ENCODE results near the gene RAD51AP2.
A peak's percentile ranks its signal among the peaks of the same experiment; 100 is the strongest.
"Not testable (repeated sequence)": the region's sequence is repeated elsewhere in the genome, so short reads cannot be mapped to it uniquely, and the experiment has no call there.

RAD51AP2 gene

GRCh38 chr2:17536416-17536815 lies 18.2 kb upstream of the RAD51AP2 start:
- DNase-seq: no peak

DNA sequence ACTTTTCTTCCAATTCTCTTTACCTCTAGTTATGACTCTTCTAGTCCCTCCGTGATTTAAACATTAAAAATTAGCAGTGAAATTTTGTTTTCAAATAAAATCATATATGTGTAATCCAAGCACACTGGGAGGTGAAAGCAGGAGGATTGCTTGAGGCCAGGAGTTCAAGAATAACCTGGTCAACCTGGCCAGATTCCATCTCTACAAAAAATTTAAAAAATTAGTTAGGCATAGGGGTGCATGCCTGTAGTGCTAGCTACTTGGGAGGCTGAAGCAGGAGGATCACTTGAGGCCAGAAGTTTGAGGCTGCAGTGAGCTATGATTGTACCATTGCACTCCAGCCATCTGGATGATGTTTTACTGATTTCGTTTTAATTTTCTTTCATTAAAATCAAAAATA lies 15.3 kb upstream of the RAD51AP2 start:
- no peak for DNase-seq

DNA sequence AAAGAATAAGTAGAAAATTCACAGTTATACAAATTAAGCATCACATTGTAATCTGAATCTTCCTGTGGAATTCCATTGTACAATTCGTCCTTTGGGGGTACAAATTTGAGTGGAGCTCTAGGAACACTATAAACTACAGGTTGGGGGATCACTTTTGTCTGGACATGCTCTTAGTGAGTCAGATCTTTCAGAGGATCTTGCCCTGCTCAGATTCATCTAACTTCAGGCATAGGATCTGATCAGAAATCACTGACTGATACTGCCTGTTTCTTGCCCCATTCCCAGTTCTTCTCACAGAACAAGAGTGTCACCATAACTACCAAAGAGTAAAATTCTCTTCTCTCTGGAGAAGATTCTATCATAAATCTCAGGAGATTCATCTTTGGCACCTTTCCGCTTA lies 11.5 kb upstream of the RAD51AP2 start:
- DNase-seq: no peak

GRCh38 chr2:17522303-17522702 lies 4.1 kb upstream of the RAD51AP2 start:
- no peak for DNase-seq

DNA sequence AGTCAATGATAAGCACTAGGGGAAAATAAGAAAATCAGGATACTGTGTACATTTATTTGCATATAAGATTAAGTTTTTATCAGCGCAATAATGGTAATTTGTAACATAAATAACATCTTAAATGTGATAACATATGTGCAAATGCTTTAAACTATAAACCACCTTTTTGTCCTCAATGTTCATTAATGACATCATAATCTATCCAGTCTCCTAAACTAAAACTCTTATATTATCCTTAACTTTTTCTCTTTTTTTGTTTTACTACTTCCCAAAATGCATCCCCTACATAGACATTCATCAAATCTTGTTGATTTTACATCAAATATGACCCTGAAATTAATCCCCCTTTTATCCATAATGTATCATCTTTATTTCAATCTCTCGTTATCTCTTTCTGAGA lies 3.4 kb upstream of the RAD51AP2 start:
- no peak for DNase-seq

DNA sequence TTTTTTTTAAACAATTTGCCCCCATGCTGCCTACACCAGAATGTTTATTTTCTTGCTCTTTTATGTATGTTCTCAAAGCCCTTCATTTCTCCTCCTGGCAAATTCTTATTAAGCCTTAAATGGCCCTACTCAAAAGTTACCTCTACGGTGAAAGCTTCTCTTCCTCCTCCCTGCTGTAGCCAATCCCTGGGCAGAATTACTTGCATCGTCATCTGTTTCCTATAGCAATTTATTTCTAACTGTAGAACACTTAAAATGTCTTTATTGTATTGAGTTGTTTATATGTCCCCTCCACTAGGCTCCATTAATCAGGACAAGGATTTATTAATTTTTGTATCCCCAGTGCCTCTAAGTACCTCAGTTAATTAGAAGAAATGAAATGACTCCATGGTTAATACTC lies 2.5 kb upstream of the RAD51AP2 start:
- no peak for DNase-seq

DNA sequence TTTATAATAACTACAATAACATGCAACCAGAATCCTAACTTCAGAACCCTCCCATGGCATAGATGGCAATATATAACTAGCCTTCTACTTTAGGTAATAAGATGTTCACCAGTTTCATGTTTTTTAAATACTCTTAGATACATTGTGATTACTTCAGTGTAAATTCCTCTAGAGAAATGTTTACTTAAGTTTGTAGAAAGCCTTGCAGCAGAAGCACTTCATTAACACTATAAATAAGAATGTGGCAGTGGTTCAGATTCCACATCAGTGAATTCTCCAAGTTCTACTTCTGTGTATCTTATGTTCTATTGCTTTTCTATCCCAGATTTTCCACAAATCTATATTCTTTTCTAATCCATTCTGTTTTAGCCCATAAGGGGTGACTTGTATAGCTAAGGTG lies 1.2 kb upstream of the RAD51AP2 start:
- no peak for DNase-seq

DNA sequence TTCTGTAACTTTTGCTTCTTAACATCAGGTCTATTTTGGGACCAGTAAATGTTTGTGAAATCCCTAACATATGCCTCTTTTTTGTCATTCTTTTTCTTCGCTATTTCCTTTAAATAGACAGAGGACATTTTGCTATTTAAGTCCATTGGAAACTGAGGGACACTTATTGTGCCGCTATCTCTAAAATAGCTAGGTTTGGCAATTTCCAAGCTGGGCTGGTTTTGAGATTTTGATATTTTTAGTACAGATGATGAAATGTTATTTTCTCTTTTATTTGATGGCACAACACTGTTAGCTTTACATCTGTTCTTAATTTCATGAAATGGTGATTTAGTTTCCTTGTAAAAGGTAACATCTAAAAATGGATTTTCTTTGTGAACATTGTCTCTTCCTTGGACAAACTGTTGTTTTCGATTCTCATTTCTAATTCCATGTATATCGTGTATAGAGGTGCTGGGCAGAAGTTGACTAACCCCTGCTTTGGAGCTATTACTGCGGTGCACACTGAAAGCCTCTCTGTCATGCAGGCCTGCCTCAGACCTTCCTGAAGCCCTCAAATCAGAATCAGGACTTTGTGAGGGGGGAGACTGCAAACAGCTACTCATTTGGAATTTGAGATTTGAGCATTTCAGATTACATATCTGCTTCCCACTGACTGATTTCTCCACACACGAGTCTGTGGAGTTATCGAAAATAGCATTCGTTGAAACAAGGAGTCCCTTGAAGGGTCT lies 594 bp downstream of the RAD51AP2 start:
- no peak for DNase-seq

GRCh38 chr2:17515652-17516051 lies 2.6 kb downstream of the RAD51AP2 start:
- DNase-seq: no peak

DNA sequence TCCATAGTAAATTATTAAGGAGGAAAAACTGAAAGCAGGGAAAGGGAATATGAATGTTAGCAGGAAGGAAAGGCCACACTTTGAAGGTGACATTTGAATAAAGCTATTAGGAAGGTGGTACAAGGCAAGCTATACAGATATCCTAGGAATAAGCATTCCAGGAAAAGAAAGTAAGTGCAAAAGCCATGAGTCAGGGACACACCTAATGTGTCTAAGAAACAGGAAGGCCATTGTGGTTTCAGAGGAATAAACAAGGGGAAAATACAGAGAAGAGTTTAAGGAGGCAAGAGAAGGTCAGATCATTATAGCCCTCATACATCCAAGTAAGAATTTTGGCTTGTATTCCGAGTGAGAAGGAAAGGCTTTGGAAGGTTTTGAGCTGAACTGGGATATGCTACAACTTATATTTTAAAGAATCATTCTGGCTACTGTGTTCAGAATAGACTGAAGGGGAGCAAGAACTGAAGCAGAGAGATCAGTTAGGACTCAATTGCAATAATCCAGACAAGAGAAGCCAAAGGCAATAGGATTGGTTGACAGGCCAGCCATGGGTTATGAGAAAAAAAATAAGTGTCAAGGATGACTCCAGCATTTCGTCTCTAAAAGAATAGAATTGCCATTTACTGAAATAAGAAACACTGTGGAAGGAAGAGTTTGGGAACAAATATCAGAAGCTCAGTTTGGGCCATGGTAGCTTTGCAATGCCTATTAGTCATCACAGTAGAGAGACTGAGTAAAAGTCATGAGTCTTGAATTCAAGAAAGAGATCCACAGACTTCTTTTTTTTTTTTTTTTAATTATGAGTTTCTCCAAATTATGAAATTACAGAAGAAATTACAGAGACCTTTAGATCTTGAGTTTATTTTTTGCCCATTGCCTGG lies 11.3 kb downstream of the RAD51AP2 start:
- no peak for DNase-seq

DNA sequence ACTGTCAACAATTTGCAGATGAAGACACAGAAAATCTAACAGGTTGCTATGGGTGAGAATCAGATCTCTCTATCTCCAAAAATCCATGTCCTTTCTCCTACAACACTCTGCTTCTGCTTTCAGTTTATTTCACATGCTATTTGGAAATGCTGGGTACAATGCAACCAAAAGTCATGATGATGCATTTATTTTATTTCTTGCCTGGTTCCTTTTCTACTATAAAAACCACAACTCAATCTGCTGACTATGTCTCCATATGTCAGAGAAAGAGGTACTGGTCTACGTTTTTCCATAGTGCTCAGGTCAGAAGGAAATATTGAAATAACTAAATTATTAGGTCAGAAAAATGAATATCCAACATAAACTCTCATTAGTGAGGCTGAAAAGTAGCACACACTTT lies 20.5 kb downstream of the RAD51AP2 start:
- no peak for DNase-seq

GRCh38 chr2:17495590-17495989 lies 22.6 kb downstream of the RAD51AP2 start:
- DNase-seq: no peak

DNA sequence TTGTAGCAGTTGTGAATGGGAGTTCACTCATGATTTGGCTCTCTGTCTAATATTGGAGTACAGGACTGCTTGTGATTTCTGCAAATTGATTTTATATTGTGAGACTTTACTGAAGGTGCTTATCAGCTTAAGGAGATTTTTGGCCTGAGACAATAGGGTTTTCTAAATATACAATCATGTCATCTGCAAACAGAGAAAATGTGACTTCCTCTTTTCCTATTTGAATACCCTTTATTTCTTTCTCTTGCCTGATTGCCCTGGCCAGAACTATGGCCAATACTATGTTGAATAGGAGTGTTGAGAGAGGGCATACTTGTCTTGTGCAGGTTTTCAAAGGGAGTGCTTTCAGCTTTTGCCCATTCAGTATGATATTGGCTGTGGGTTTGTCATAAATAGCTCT lies 28.1 kb downstream of the RAD51AP2 start:
- not testable (repeated sequence) for DNase-seq

GRCh38 chr2:17488610-17489009 lies 29.6 kb downstream of the RAD51AP2 start:
- not testable (repeated sequence) for DNase-seq

GRCh38 chr2:17483496-17483895 lies 34.7 kb downstream of the RAD51AP2 start:
- DNase-seq: no peak

GRCh38 chr2:17482651-17483050 lies 35.6 kb downstream of the RAD51AP2 start:
- DNase-seq: no peak

DNA sequence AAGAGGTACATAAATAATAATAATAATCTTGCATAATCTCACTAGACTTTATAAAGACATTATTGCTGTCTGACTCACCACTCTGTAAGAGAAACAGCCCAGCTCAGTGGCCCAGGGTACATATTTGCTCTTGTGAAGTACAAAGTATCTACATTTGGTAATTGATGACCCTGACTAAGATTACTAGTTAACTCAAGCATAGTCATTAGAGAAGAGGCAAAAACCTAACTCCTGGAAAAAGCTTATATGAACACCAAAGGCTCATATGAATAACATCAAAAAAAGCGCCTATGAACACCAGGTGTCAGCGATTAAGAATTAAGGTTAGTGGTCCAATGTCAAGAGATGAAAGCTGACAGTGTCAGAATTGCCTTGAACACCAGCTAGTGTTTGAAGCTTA lies 38.4 kb downstream of the RAD51AP2 start:
- no peak for DNase-seq

- DNase-seq: no peak
Measured at GRCh38 chr2:17476830-17477229, 41.4 kb downstream of the RAD51AP2 start.

DNA sequence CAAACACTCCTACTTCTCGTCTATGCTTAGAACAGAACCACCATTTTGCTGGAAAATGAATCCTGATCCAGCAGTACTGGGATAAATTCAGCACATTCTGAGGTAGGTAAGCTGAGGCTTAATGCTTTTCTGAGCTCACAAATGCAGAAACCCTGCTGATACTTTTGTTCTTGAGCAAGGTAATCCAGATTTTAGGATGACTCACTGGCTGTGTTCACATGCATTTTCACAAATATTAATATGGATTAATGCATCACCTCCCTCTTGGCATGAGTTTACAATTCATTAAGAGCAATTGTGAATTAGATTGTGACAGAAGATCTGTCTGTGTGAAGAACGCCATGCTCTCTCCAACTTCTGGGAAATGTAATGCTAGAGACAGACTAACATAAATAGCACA lies 42.2 kb downstream of the RAD51AP2 start:
- no peak for DNase-seq

- no peak for DNase-seq
Measured at GRCh38 chr2:17475286-17475685, 43.0 kb downstream of the RAD51AP2 start.

- no peak for DNase-seq
Measured at GRCh38 chr2:17471979-17472378, 46.3 kb downstream of the RAD51AP2 start.

GRCh38 chr2:17470855-17471641 lies 47.2 kb downstream of the RAD51AP2 start:
- no peak for DNase-seq

- peak; percentile 67 for DNase-seq
Measured at GRCh38 chr2:17461087-17461475, 57.2 kb downstream of the RAD51AP2 start.

Data from NCI-H345 (cell line).